T-cell (primary cell): ENCODE results near the gene ZNF521. TPM values are rescaled to one million over a fixed set of nuclear protein-coding genes. Genes with fewer than 3 reads are reported as not detected.

ENCODE experiments used
- ATAC-seq, 4 experiments: fragments of 200-7000 bp in 3 of 4; fragments of 150-1000 bp in 1 of 4; cut with Tn5 transposase; replicated peaks in 1 of 4; 1 replicate in 3 of 4; 2 replicates in 1 of 4; pipeline ENCODE4 v1.10.0; 2021; ENCODE audit warnings: moderate library complexity in 3 of 4, mild to moderate bottlenecking in 2 of 4, moderate number of reproducible peaks in 1 of 4
- CTCF ChIA-PET, 2 donors: fragments of 300-600 bp; sonication (Branson Sonifier 250); formaldehyde crosslinking; loops; one replicate each; lab custom pipeline; 2022; ENCODE audit warnings: antibody characterized with exemption in 2 of 2; lab: Charles Lee
- POLR2A ChIA-PET, 2 donors: fragments of 300-600 bp; sonication (Branson Sonifier 250); formaldehyde crosslinking; loops; one replicate each; lab custom pipeline; 2022; ENCODE audit warnings: antibody characterized with exemption in 2 of 2; lab: Charles Lee
- DNase-seq, 35 experiments: peaks; one replicate each; pipeline versions ENCODE4 v3.0.0 to v3.0.0-alpha.2; 2013 to 2023
- H3K27ac ChIP-seq: one replicate; pipeline ENCODE4 v1.5.1; 2013; ENCODE audit warnings: low read length
- H3K27me3 ChIP-seq, 2 experiments: replicated peaks in 1 of 2; 1 replicate in 1 of 2; 2 replicates in 1 of 2; pipeline versions ENCODE4 v1.6.1 to v1.7.0; 2013; ENCODE audit warnings: low read length in 1 of 2, mixed read lengths in 1 of 2; ENCODE audit not compliant: control insufficient read depth in 2 of 2, insufficient read depth in 2 of 2; ENCODE audit errors: extremely low read depth in 1 of 2
- H3K36me3 ChIP-seq, 2 donors: 1 replicate in 1 of 2; 2 replicates in 1 of 2; pipeline versions ENCODE4 v1.6.1 to v1.7.0; 2013; ENCODE audit warnings: low read length in 1 of 2; ENCODE audit not compliant: control insufficient read depth in 2 of 2, insufficient read depth in 1 of 2; ENCODE audit errors: extremely low read depth in 1 of 2
- H3K4me1 ChIP-seq, 2 experiments: 1 replicate in 1 of 2; 2 replicates in 1 of 2; pipeline versions ENCODE4 v1.6.1 to v1.7.0; 2013; ENCODE audit warnings: low read length in 2 of 2, mixed read lengths in 1 of 2; ENCODE audit not compliant: insufficient read depth in 2 of 2, control insufficient read depth in 1 of 2; ENCODE audit errors: extremely low read depth in 1 of 2
- H3K4me3 ChIP-seq, 2 donors: 1 replicate in 1 of 2; 2 replicates in 1 of 2; pipeline versions ENCODE4 v1.5.1 to v1.7.0; 2013; ENCODE audit warnings: mild to moderate bottlenecking in 2 of 2, low read length in 1 of 2, moderate library complexity in 1 of 2; ENCODE audit not compliant: control insufficient read depth in 1 of 2; ENCODE audit errors: extremely low read depth in 1 of 2
- H3K9me3 ChIP-seq: 2 replicates; pipeline ENCODE4 v1.7.0; 2013
- H3K27ac Mint-ChIP-seq, 2 donors: one replicate each; pipeline ENCODE4 v1.8.0; 2020 to 2021; ENCODE audit warnings: mild to moderate bottlenecking in 2 of 2, mixed read lengths in 2 of 2
- H3K27me3 Mint-ChIP-seq, 2 donors: one replicate each; pipeline ENCODE4 v1.8.0; 2021 to 2022; ENCODE audit warnings: mixed read lengths in 2 of 2
- H3K36me3 Mint-ChIP-seq: one replicate; pipeline ENCODE4 v1.8.0; 2021; ENCODE audit warnings: mixed read lengths
- H3K4me1 Mint-ChIP-seq, 3 donors: one replicate each; pipeline ENCODE4 v1.8.0; 2020 to 2022; ENCODE audit warnings: mixed read lengths in 3 of 3, mild to moderate bottlenecking in 1 of 3
- H3K4me3 Mint-ChIP-seq, 3 donors: one replicate each; pipeline ENCODE4 v1.8.0; 2020 to 2022; ENCODE audit warnings: mild to moderate bottlenecking in 3 of 3, mixed read lengths in 3 of 3, moderate library complexity in 3 of 3
- H3K9me3 Mint-ChIP-seq, 3 donors: one replicate each; pipeline ENCODE4 v1.8.0; 2020 to 2022; ENCODE audit warnings: mixed read lengths in 3 of 3
- WGBS: methylation state at CpG from one replicate; pipeline ENCODE4 v1.1.5; 2013; ENCODE audit warnings: missing lambda C conversion rate; ENCODE audit not compliant: insufficient coverage; 5-methylcytosine and 5-hydroxymethylcytosine counted together
- total RNA-seq, 35 experiments: library from RNA in 6 of 35; stranded (reverse) in 6 of 35; fragments of 120-200 nt in 1 of 35; gene quantifications; one replicate each; pipeline versions ENCODE4 v1.2.1 to v1.2.4 and lab custom pipeline; 2013 to 2026

The ZNF521 gene
- total RNA-seq, 5 donors from 2014 or later (not counting 1 experiment from before 2014, with no cell fraction given), result 0.30 to 2.3 (median 1.4) TPM

DNA sequence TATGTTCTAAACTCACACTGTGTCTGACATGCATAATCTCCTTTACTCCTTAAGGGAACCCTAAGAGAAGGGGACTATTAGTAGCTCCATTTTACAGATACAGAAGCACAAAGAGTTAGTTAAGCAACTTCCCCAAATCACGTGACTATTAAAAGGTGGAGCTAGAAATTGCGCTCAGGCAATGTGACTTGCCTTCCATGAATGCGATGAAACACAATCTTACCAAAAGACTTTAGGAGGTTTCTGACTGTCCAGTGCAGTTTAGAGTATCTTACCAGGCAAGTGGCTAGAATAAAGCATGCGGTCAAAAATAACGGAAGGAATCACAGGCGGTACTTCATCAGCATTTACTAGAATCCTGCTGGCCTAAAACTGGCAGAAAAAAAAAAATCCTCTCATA, 70.4 kb downstream of the ZNF521 start:
- DNase-seq (no peak), ATAC-seq (no peak)
- WGBS, result 83% methylated on average over 2 of the region's 6 CpGs
- Histone ChIP-seq H3K36me3 (no peaks in the 10 kb centered on the region), H3K27me3 (no peaks in the 10 kb centered on the region), H3K27ac (no peak overlapping the region), H3K9me3 (no peaks in the 10 kb centered on the region), H3K4me1 (no peaks in the 10 kb centered on the region), H3K4me3 (no peak overlapping the region)
- Mint-ChIP-seq H3K27ac (no peak overlapping the region), H3K4me1 (no peaks in the 10 kb centered on the region), H3K4me3 (no peak overlapping the region), H3K9me3 (no peaks in the 10 kb centered on the region), H3K36me3 (no peaks in the 10 kb centered on the region), H3K27me3 (peaks cover 3 to 17% of the 10 kb centered on the region in 2 donors)
- ChIA-PET CTCF (no interaction called here), POLR2A (no interaction called here)

GRCh38 chr18:25279961-25280360, 72.0 kb downstream of the ZNF521 start:
- Histone ChIP-seq H3K9me3 (no peaks in the 10 kb centered on the region), H3K27ac (no peak overlapping the region), H3K4me1 (no peaks in the 10 kb centered on the region), H3K27me3 (no peaks in the 10 kb centered on the region), H3K4me3 (no peak overlapping the region), H3K36me3 (no peaks in the 10 kb centered on the region)
- no peak for DNase-seq
- no peak for ATAC-seq
- Mint-ChIP-seq H3K27me3 (peaks cover 3 to 17% of the 10 kb centered on the region in 2 donors), H3K27ac (no peak overlapping the region), H3K9me3 (no peaks in the 10 kb centered on the region), H3K36me3 (no peaks in the 10 kb centered on the region), H3K4me1 (no peaks in the 10 kb centered on the region), H3K4me3 (no peak overlapping the region)
- POLR2A ChIA-PET, result no interaction called here
- no CpG with 5 or more reads among the region's 6 CpGs for WGBS
- CTCF ChIA-PET, result no interaction called here

DNA sequence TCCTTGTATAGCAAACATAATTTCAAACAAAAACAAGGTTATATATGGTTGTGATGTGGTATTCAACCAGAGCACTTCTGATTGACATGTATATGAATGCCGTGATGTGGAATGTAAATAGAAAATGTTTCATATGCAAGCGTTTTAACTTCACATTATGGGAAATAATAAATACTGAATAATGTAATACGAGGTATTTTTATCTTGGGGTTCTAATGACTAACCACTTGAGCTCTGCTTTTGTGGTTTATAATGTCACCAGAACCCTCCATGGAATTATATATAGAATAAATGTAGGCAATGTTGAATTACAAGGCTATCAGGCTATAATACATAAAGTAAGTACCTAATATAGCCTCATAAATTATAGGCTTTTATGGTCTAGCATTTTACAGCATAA, 72.4 kb downstream of the ZNF521 start:
- CTCF ChIA-PET, result no interaction called here
- Histone ChIP-seq H3K27me3 (no peaks in the 10 kb centered on the region), H3K36me3 (no peaks in the 10 kb centered on the region), H3K4me3 (no peak overlapping the region), H3K9me3 (no peaks in the 10 kb centered on the region), H3K27ac (no peak overlapping the region), H3K4me1 (no peaks in the 10 kb centered on the region)
- H3K27ac Mint-ChIP-seq, result no peak overlapping the region
- H3K4me3 Mint-ChIP-seq, result no peak overlapping the region
- POLR2A ChIA-PET, result no interaction called here
- ATAC-seq, result no peak
- no peaks in the 10 kb centered on the region for H3K9me3 Mint-ChIP-seq
- DNase-seq, result no peak
- peaks cover 3 to 17% of the 10 kb centered on the region in 2 donors for H3K27me3 Mint-ChIP-seq
- 80% methylated on average over 1 of the region's 3 CpGs for WGBS
- H3K4me1 Mint-ChIP-seq, result no peaks in the 10 kb centered on the region
- H3K36me3 Mint-ChIP-seq, result no peaks in the 10 kb centered on the region

GRCh38 chr18:25279133-25279532, 72.8 kb downstream of the ZNF521 start:
- H3K4me3 ChIP-seq, result no peak overlapping the region
- Mint-ChIP-seq H3K4me1 (no peaks in the 10 kb centered on the region), H3K4me3 (no peak overlapping the region), H3K36me3 (no peaks in the 10 kb centered on the region), H3K9me3 (no peaks in the 10 kb centered on the region), H3K27me3 (peaks cover 3 to 17% of the 10 kb centered on the region in 2 donors), H3K27ac (no peak overlapping the region)
- CTCF ChIA-PET, result no interaction called here
- H3K4me1 ChIP-seq, result no peaks in the 10 kb centered on the region
- H3K27ac ChIP-seq, result no peak overlapping the region
- no peaks in the 10 kb centered on the region for H3K27me3 ChIP-seq
- no CpG with 5 or more reads among the region's 2 CpGs for WGBS
- H3K9me3 ChIP-seq, result no peaks in the 10 kb centered on the region
- ATAC-seq, result no peak
- no peaks in the 10 kb centered on the region for H3K36me3 ChIP-seq
- POLR2A ChIA-PET, result no interaction called here
- no peak for DNase-seq

GRCh38 chr18:25278394-25278793, 73.6 kb downstream of the ZNF521 start:
- ATAC-seq (no peak), DNase-seq (no peak)
- ChIA-PET CTCF (no interaction called here), POLR2A (no interaction called here)
- Histone ChIP-seq H3K4me1 (no peaks in the 10 kb centered on the region), H3K36me3 (no peaks in the 10 kb centered on the region), H3K27me3 (no peaks in the 10 kb centered on the region), H3K4me3 (no peak overlapping the region), H3K9me3 (no peaks in the 10 kb centered on the region), H3K27ac (no peak overlapping the region)
- no peak overlapping the region for H3K4me3 Mint-ChIP-seq
- peaks cover 3 to 17% of the 10 kb centered on the region in 2 donors for H3K27me3 Mint-ChIP-seq
- no peaks in the 10 kb centered on the region for H3K36me3 Mint-ChIP-seq
- no peak overlapping the region for H3K27ac Mint-ChIP-seq
- WGBS, result 70% methylated on average over 3 of the region's 4 CpGs
- no peaks in the 10 kb centered on the region for H3K4me1 Mint-ChIP-seq
- no peaks in the 10 kb centered on the region for H3K9me3 Mint-ChIP-seq

- Histone ChIP-seq H3K4me1 (no peaks in the 10 kb centered on the region), H3K4me3 (no peak overlapping the region), H3K9me3 (no peaks in the 10 kb centered on the region), H3K27me3 (peaks cover 0 to 2% of the 10 kb centered on the region in 2 experiments), H3K36me3 (no peaks in the 10 kb centered on the region), H3K27ac (no peak overlapping the region)
- ChIA-PET POLR2A (no interaction called here), CTCF (no interaction called here)
- ATAC-seq (no peak), DNase-seq (no peak)
- H3K4me3 Mint-ChIP-seq, result no peak overlapping the region
- no peaks in the 10 kb centered on the region for H3K9me3 Mint-ChIP-seq
- no peak overlapping the region for H3K27ac Mint-ChIP-seq
- WGBS, result 89% methylated on average over 9 of the region's 11 CpGs
- no peaks in the 10 kb centered on the region for H3K36me3 Mint-ChIP-seq
- peaks cover 0 to 7% of the 10 kb centered on the region in 2 donors for H3K27me3 Mint-ChIP-seq
- H3K4me1 Mint-ChIP-seq, result no peaks in the 10 kb centered on the region
These were observed 76.5 kb downstream of the ZNF521 start for GRCh38 chr18:25275412-25276001.

GRCh38 chr18:25274926-25275325, 77.0 kb downstream of the ZNF521 start:
- Histone ChIP-seq H3K36me3 (no peaks in the 10 kb centered on the region), H3K27me3 (peaks cover 0 to 2% of the 10 kb centered on the region in 2 experiments), H3K4me1 (no peaks in the 10 kb centered on the region), H3K9me3 (no peaks in the 10 kb centered on the region), H3K27ac (no peak overlapping the region), H3K4me3 (no peak overlapping the region)
- WGBS, result no CpG with 5 or more reads among the region's 4 CpGs
- ChIA-PET CTCF (no interaction called here), POLR2A (no interaction called here)
- Mint-ChIP-seq H3K27me3 (peaks cover 0 to 3% of the 10 kb centered on the region in 2 donors), H3K36me3 (no peaks in the 10 kb centered on the region), H3K9me3 (no peaks in the 10 kb centered on the region), H3K27ac (no peak overlapping the region), H3K4me3 (no peak overlapping the region), H3K4me1 (no peaks in the 10 kb centered on the region)
- no peak for ATAC-seq
- no peak for DNase-seq
